ENCODE data around the gene ABCA8. TPM values are rescaled to one million over a fixed set of nuclear protein-coding genes. Genes with fewer than 3 reads are reported as not detected.

Gene ABCA8
- total RNA-seq, 1 donor from 2014 or later = 0.31 TPM

DNA sequence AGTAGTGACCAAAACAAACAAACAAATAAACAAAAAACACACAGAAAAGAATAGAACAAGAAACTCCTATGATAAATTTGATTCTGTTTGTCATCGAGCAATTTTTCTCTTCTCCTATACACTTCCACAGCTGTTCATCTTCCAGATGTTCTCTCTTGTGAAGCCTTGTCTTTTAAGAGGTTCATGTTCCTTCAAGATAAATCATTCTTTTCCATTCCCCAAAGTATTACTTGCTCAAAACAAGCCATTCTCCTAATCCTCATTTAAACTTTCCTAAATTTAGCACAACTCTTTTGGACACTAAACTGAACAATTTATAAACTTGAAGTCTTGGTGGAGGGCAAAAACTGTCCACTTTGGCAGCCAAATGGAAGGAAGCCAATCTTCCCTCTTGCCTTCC is 103.3 kb downstream of the ABCA8 start:
- H3K4me1 Mint-ChIP-seq (ENCODE audit: unreplicated experiment) = no peaks in the 10 kb centered on the region
- H3K4me3 Mint-ChIP-seq (ENCODE audit: unreplicated experiment) = no peak overlapping the region
- DNase-seq (ENCODE audit: low spot score) = no peak
- no peaks in the 10 kb centered on the region for H3K27me3 Mint-ChIP-seq (ENCODE audit: unreplicated experiment)
- H3K36me3 Mint-ChIP-seq (ENCODE audit: low read depth, unreplicated experiment) = no peaks in the 10 kb centered on the region
- TF ChIP-seq, protein P1, sequence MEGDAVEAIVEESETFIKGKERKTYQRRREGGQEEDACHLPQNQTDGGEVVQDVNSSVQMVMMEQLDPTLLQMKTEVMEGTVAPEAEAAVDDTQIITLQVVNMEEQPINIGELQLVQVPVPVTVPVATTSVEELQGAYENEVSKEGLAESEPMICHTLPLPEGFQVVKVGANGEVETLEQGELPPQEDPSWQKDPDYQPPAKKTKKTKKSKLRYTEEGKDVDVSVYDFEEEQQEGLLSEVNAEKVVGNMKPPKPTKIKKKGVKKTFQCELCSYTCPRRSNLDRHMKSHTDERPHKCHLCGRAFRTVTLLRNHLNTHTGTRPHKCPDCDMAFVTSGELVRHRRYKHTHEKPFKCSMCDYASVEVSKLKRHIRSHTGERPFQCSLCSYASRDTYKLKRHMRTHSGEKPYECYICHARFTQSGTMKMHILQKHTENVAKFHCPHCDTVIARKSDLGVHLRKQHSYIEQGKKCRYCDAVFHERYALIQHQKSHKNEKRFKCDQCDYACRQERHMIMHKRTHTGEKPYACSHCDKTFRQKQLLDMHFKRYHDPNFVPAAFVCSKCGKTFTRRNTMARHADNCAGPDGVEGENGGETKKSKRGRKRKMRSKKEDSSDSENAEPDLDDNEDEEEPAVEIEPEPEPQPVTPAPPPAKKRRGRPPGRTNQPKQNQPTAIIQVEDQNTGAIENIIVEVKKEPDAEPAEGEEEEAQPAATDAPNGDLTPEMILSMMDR (IDR thresholded peaks at IDR 0.05; ENCODE audit: unreplicated experiment) = no peak
- no peaks in the 10 kb centered on the region for H3K9me3 Mint-ChIP-seq (ENCODE audit: unreplicated experiment)
- no peak overlapping the region for H3K27ac Mint-ChIP-seq (ENCODE audit: unreplicated experiment)

- no peak for DNase-seq (ENCODE audit: low spot score)
- TF ChIP-seq, protein P1 (IDR thresholded peaks at IDR 0.05; ENCODE audit: unreplicated experiment) = no peak
- Mint-ChIP-seq H3K9me3 (ENCODE audit: unreplicated experiment) (no peaks in the 10 kb centered on the region), H3K4me3 (ENCODE audit: unreplicated experiment) (no peak overlapping the region), H3K27me3 (ENCODE audit: unreplicated experiment) (no peaks in the 10 kb centered on the region), H3K4me1 (ENCODE audit: unreplicated experiment) (no peaks in the 10 kb centered on the region), H3K36me3 (ENCODE audit: low read depth, unreplicated experiment) (no peaks in the 10 kb centered on the region), H3K27ac (ENCODE audit: unreplicated experiment) (no peak overlapping the region)
Measured at GRCh38 chr17:68850749-68851510, 104.3 kb downstream of the ABCA8 start.

DNA sequence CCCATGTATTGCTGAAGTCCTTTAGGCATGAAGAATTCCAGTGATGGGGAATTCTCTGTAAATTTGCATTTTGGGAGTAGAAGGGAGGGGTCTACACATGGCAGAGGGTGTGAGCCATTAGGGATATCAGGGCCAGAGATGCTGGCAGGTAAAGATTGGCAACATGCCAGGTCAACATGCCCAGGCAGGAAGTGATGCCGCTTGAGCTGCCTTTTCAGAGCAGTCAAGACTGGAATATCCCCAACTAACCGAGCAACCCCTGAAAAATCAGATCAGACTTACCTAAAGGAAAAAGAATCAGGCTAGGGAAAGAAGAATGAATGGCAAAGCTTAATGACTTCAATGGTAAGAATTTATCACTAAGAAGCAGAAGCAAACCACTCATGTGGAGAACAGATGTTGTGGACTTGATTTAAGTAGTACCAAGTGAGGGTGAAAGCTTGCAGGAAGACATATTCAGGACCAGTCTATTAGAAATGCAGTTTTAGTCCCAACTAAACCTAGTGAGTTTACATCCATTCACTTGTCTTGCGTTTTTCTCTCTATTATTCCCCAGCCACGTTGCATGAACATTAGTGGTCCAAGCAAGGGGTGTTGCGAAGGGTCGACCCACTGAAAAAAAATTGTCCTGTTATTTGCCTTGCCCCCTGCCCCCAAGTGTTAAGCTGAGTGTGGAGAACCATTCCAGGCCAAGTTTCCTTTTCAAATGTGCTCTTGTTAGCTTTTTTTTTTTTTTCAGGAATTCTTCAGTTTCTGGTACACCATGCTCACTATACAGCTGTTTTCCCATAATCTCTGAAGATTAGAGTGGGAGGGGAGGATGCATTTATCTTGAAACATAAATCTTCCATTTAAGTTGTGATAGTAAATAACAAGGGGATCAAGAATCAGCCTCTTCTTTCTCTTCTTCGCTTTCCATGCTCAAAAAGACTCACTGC is 105.2 kb downstream of the ABCA8 start:
- Mint-ChIP-seq H3K27ac (ENCODE audit: unreplicated experiment) (no peak overlapping the region), H3K4me1 (ENCODE audit: unreplicated experiment) (no peaks in the 10 kb centered on the region), H3K9me3 (ENCODE audit: unreplicated experiment) (no peaks in the 10 kb centered on the region), H3K4me3 (ENCODE audit: unreplicated experiment) (no peak overlapping the region), H3K27me3 (ENCODE audit: unreplicated experiment) (no peaks in the 10 kb centered on the region), H3K36me3 (ENCODE audit: low read depth, unreplicated experiment) (no peaks in the 10 kb centered on the region)
- TF ChIP-seq, protein P1 (IDR thresholded peaks at IDR 0.05; ENCODE audit: unreplicated experiment) = no peak
- no peak for DNase-seq (ENCODE audit: low spot score)

GRCh38 chr17:68847711-68848110 is 107.5 kb downstream of the ABCA8 start:
- Mint-ChIP-seq H3K27me3 (ENCODE audit: unreplicated experiment) (no peaks in the 10 kb centered on the region), H3K36me3 (ENCODE audit: low read depth, unreplicated experiment) (no peaks in the 10 kb centered on the region), H3K4me3 (ENCODE audit: unreplicated experiment) (no peak overlapping the region), H3K9me3 (ENCODE audit: unreplicated experiment) (no peaks in the 10 kb centered on the region), H3K27ac (ENCODE audit: unreplicated experiment) (no peak overlapping the region), H3K4me1 (ENCODE audit: unreplicated experiment) (no peaks in the 10 kb centered on the region)
- no peak for DNase-seq (ENCODE audit: low spot score)
- TF ChIP-seq, protein P1 (IDR thresholded peaks at IDR 0.05; ENCODE audit: unreplicated experiment) = no peak
